Psoas muscle (tissue), 8 donors: ENCODE data around the gene RAB42. TPM values are rescaled to one million over a fixed set of nuclear protein-coding genes. Genes with fewer than 3 reads are reported as not detected.

Source experiments
- ATAC-seq, 4 donors: fragments of 200-7000 bp; cut with Tn5 transposase; one replicate each; pipeline ENCODE4 v1.9.1; 2020; ENCODE audit warnings: moderate library complexity in 3 of 4, mild to moderate bottlenecking in 2 of 4
- DNase-seq, 2 donors: peaks; one replicate each; pipeline ENCODE4 v3.0.0-alpha.2; 2020
- H3K27ac ChIP-seq: fragments of 200-600 bp; one replicate; pipeline ENCODE4 v1.8.0; 2022
- H3K27me3 ChIP-seq, 3 donors: fragments of 200-600 bp in 1 of 3; one replicate each; pipeline versions ENCODE4 v1.6.1 to v1.8.0; 2013 to 2022; ENCODE audit warnings: low read length in 2 of 3, mild to moderate bottlenecking in 2 of 3, moderate library complexity in 1 of 3; ENCODE audit not compliant: insufficient read depth in 3 of 3
- H3K36me3 ChIP-seq, 2 donors: fragments of 200-600 bp in 1 of 2; one replicate each; pipeline versions ENCODE4 v1.6.1 to v1.8.0; 2013 to 2022; ENCODE audit warnings: low read depth in 1 of 2, mild to moderate bottlenecking in 1 of 2, moderate library complexity in 1 of 2; ENCODE audit not compliant: insufficient read depth in 1 of 2
- H3K4me1 ChIP-seq: fragments of 200-600 bp; one replicate; pipeline ENCODE4 v1.8.0; 2022
- H3K4me3 ChIP-seq: fragments of 200-600 bp; one replicate; pipeline ENCODE4 v1.8.0; 2022; ENCODE audit warnings: mild to moderate bottlenecking
- H3K9me3 ChIP-seq: fragments of 200-600 bp; one replicate; pipeline ENCODE4 v1.8.0; 2022
- CTCF ChIP-seq: fragments of 200-600 bp; IDR thresholded peaks from one replicate; pipeline ENCODE4 v1.8.0; 2022; ENCODE audit warnings: antibody characterized with exemption
- WGBS, 3 donors: extraction: QIAGEN DNeasy Blood & Tissue Kit; methylation state at CpG; one replicate each; pipeline versions ENCODE4 v1.1.6 to v1.1.7; 2013; 5-methylcytosine and 5-hydroxymethylcytosine counted together
- intact Hi-C, 2 donors: fragments of 100-400 bp; cut with DNase I; formaldehyde crosslinking; loops; one replicate each; pipeline versions ENCODE4 v1.11.0 to v1.14.2; 2022
- polyA plus RNA-seq, 3 donors: library from polyadenylated mRNA; stranded (reverse); fragments of 200-250 nt; gene quantifications; one replicate each; pipeline ENCODE4 v1.2.3, GENCODE V29; 2013
- total RNA-seq, 4 donors: library from RNA; stranded (reverse); fragmentation: NEBNext Ultra II Directional in 2 of 4; extraction: Animal tissue kit (Norgen Biotek cat#: 25700) in 2 of 4; gene quantifications; one replicate each; pipeline versions ENCODE4 v1.2.1 to v1.2.4, GENCODE V29; 2021 to 2023
- donor health status: healthy with polysubstance abuse.
- donor health status: DM: no; HTN: no; CAD: no; lungs with moderate emphysema.
- donor health status: Bipolar disorder and iron deficiency.
- donor health status: healthy.
- donor health status: DM: yes; HTN: yes; CAD: no.
- donor health status: DM: no; HTN: no; CAD: no.
- donor health status: DM: no; HTN: no; CAD: no.
- donor health status: DM: yes; HTN: yes; CAD: no.

The RAB42 gene
- total and polyA plus RNA-seq, 7 donors = 0.16 to 1.3 (median 0.34) TPM

GRCh38 chr1:28552758-28553663 lies 39.1 kb upstream of the RAB42 start, which contains the start of gene TRNAU1AP:
TRNAU1AP (plus strand) TSS chr1:28553085; CDS start chr1:28553111, 26 bp downstream.
- Histone ChIP-seq H3K4me3 (peak within 1 kb of the TSS; percentile 86), H3K36me3 (peaks cover 0 to 38% of the 10 kb centered on the region in 2 donors), H3K27me3 (no peaks in the 10 kb centered on the region), H3K4me1 (peaks cover 7% of the 10 kb centered on the region), H3K9me3 (no peaks in the 10 kb centered on the region), H3K27ac (peak within 1 kb of the TSS; percentile 88)
- DNase-seq = peak; percentile 95 to 98
- 0 to 1% (median 0%) methylated on average over 63 of the region's 63 CpGs for WGBS, 3 donors
- TF ChIP-seq CTCF = no peak
- intact Hi-C loops = loop anchor here (1.0 to 2.0 kb wide), 2 partner anchors 28 to 35 kb away; no protein-coding TSS in a partner anchor
- ATAC-seq = peak; percentile 98

GRCh38 chr1:28560886-28561285 lies 31.2 kb upstream of the RAB42 start:
- Histone ChIP-seq H3K36me3 (peaks cover 4 to 98% of the 10 kb centered on the region in 2 donors), H3K27me3 (no peaks in the 10 kb centered on the region), H3K4me3 (no peak overlapping the region), H3K4me1 (no peaks in the 10 kb centered on the region), H3K27ac (no peak overlapping the region), H3K9me3 (no peaks in the 10 kb centered on the region)
- 50 to 64% (median 57%) methylated on average over 3 of the region's 3 CpGs for WGBS, 3 donors
- intact Hi-C loops = no loop called here
- peak; percentile 78 to 85 (median 84) for ATAC-seq
- TF ChIP-seq CTCF = no peak
- no peak for DNase-seq

GRCh38 chr1:28564310-28564709 lies 27.8 kb upstream of the RAB42 start:
- intact Hi-C loops = no loop called here
- no peak for DNase-seq
- no peak for ATAC-seq
- H3K9me3 ChIP-seq = no peaks in the 10 kb centered on the region
- no peaks in the 10 kb centered on the region for H3K4me1 ChIP-seq
- no peak for TF ChIP-seq CTCF
- no peak overlapping the region for H3K4me3 ChIP-seq
- peaks cover 10 to 100% of the 10 kb centered on the region in 2 donors for H3K36me3 ChIP-seq
- no peaks in the 10 kb centered on the region for H3K27me3 ChIP-seq
- H3K27ac ChIP-seq = no peak overlapping the region

- Histone ChIP-seq H3K36me3 (peaks cover 11 to 98% of the 10 kb centered on the region in 2 donors), H3K4me1 (no peaks in the 10 kb centered on the region), H3K9me3 (no peaks in the 10 kb centered on the region), H3K27ac (no peak overlapping the region), H3K27me3 (no peaks in the 10 kb centered on the region), H3K4me3 (no peak overlapping the region)
- no peak for TF ChIP-seq CTCF
- intact Hi-C loops = no loop called here
- DNase-seq (no peak), ATAC-seq (no peak)
- WGBS, 3 donors = 96 to 99% (median 98%) methylated on average over 7 of the region's 7 CpGs
Observed at GRCh38 chr1:28565040-28565439, 27.0 kb upstream of the RAB42 start.
